GM19467 (cell line): ENCODE measurements around the gene OR2D2.
"Not testable (repeated sequence)": the region's sequence is repeated elsewhere in the genome, so short reads cannot be mapped to it uniquely, and the experiment has no call there.

Experiments used
- ATAC-seq: cut with Tn5 transposase; IDR thresholded peaks from one replicate; pipeline ENCODE4 v1.9.1; 2021; ENCODE audit warnings: mild to moderate bottlenecking, moderate library complexity; ENCODE audit not compliant: unreplicated experiment

OR2D2 gene

DNA sequence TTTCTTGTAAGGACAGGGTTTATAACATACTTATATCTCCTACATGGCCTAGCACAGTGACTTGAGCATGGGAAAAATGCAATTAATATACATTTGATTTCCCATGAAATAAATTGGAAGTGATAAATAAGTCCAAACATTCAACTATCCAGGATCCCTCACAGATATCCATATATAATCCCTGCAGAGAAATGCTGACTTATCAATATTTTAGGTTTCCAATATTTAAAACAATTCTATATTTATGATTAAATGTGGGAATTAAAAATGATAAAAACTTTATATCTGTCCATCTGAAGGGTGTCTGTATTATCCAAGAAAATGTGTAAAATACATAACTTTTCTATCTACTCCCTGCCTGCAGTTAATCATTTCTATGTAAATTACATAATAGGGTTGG lies 9.5 kb downstream of the OR2D2 start:
- ATAC-seq, result no peak

DNA sequence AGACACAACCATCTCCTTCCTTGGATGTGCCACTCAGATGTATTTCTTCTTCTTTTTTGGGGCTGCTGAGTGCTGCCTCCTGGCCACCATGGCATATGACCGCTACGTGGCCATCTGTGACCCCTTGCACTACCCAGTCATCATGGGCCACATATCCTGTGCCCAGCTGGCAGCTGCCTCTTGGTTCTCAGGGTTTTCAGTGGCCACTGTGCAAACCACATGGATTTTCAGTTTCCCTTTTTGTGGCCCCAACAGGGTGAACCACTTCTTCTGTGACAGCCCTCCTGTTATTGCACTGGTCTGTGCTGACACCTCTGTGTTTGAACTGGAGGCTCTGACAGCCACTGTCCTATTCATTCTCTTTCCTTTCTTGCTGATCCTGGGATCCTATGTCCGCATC lies 15.4 kb downstream of the OR2D2 start:
- no peak for ATAC-seq

DNA sequence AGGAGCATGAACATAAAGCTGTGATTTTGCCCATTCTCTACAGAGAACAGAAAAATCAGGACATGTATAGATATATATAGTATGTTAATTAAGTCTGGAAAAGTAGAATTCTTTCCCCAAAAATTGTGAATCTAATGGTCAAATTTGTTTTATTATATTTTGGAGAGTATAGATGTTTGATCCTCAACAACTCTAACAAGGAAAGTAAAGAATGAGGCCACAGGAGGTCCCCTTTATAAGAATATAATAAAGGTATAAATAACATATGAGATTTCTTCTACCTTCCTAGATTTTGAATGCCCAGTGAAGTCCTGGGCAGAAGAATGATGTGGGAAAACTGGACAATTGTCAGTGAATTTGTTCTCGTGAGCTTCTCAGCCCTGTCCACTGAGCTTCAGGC lies 16.0 kb downstream of the OR2D2 start, which contains the start of gene OR10A4:
TSS of gene OR10A4 (plus strand) at position 301 of the 400 bp plus-strand sequence. CDS start at position 324, 23 bp downstream.
- ATAC-seq, result no peak

DNA sequence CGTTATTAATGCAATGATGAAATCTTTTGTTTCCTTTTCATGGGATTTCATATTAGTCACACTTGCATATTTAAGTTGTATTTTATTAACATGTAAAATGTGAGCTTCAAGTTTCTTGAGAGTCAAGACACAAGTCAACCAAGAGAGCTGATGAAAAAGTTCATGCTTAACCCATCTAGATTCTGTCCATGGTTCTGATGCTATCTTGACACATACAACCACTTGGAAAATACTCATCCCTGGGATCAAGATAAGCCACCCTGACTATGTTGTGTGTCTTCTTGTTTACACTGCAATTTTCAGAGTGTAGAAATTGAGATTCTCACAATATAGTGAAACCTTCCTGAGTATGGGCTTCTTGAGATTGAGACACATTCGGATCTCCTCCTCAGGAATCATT lies 16.5 kb downstream of the OR2D2 start:
- no peak for ATAC-seq

DNA sequence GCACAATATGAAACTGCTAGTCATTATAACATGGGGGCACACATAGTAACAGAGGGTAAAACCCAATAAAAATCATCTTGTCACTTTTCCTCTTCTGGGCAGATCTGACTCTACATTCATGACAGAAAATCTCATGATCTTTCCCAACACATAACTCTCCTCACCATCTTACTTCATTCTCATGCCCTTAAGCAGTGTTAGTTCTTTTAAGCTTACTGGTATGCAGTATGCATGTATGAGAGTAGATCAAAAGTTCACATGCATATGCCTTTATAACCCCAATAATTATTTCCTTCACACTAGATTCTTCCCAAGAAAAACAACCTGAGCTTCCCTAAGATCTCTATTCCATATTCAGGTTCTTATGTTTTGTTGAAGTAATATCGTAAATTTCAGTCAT lies 21.0 kb downstream of the OR2D2 start:
- no peak for ATAC-seq

DNA sequence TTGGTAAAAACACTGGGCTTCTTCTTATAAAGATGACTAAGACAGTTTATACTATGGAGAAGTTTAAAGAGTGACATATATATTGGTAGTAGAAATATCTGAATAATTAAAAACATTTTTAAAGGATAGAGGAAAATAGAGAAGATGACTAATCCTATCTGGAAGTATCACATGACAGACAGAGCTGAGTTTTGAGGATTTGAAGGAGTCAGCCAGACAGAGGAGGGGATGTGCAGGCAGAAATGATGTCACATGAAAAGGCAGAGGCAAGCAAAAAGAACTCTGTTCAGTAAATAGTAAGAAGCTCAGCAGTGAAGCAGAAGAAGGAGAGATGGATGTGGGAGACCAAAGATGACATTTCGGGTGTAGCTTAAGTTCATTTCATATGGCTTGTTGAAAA lies 27.9 kb downstream of the OR2D2 start:
- ATAC-seq, result no peak

DNA sequence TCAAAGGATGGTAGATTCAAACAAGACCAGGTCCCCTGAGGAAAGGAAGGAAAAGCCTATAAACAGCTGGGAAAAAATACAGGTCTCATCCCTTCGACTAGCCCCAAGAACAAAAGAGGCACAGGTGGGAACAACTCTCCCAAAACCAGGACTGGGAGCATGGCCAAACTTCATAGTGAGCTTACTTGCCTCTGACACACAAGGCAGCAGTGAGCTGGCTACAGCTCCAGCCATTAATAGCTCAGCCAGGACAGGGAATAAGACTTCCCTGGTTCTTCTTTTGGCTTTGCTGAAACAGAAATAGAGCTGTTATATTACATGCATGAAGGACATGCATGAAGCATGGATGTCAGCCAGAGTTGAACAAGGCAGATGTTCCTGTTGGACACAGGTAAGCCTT lies 29.3 kb downstream of the OR2D2 start, which contains the start of gene OR10A2:
TSS of gene OR10A2 (plus strand) at position 97 of the 400 bp plus-strand sequence. CDS start 6,698 bp downstream, outside the sequence.
- no peak for ATAC-seq

DNA sequence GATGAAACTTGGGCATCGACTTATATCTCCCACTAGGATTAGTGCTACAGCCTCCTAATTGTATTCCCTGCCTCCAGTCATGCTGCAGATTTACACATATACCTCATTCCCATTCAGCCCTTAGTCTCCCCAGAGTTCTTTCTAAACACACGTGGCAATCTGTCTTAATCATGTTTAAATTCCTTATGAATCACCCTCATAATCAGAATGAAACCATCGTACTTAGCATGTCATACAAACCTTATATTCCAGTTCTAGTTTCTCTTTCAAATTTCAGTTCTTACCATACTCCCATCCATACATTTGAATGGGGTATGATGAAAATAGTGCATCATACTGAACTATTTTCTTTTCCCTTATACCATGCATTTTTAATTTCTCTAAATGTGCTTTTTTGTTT lies 35.4 kb downstream of the OR2D2 start:
- no peak for ATAC-seq

DNA sequence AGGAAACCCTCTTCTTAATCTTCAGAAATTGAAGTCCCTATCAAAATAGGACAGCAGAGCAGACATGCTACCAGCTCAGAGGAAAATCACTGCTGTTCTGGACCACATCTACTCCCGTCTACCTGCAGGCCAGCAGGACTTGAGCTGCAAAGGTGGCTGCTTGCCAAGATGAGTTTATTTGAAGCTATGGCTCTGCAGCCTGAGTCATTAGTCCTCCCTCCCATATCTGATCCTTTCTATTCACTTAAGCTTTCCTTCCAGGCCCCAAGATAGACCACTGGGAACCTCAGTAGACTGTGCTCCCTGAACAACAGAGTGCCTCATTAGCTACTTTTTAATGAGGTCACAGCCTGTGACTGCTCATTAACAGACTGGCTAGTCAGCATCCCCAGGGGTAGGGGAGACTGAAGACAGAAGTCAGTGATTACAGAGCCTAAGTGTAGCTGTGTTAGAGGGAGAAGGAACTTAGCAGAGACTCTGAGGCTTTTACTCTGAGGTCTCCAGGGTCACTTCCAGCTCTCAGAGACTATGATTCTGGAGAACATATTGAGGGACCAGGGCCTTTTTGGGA lies 36.2 kb downstream of the OR2D2 start:
- ATAC-seq, result no peak

DNA sequence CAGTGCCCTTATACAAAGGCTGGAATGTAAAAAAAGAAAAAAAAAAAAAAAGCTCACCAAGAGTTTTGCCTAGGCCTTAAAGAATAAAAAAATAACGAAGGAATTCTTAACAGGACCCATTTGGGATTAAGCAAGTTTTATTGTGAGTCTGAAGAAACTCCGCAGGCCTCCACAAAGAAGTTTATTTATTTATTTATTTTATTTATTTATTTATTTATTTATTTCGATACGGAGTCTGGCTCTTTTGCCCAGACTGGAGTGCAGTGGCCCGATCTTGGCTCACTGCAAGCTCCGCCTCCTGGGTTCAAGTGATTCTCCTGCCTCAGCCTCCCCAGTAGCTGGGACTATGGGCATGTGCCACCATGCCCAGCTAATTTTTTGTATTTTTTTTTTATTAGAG lies 37.5 kb downstream of the OR2D2 start:
- not testable (repeated sequence) for ATAC-seq

DNA sequence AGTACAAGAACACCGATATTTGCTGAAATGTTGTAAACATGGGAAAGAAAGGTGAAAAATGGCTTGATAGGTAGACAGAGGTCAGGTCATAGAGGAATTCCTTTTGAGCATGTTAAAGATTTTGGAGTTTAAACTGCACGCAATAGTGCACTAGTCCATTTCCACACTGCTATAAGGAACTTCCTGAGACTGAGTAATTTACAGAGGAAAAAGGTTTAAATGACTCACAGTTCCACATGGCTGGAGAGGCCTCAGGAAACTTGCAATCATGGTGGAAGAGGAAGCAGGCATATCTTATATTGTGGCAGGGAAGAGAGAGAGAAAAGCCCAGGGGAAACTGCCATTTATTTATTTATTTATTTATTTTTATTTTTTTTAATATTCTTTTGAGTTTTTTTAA lies 41.8 kb downstream of the OR2D2 start:
- ATAC-seq, result no peak

DNA sequence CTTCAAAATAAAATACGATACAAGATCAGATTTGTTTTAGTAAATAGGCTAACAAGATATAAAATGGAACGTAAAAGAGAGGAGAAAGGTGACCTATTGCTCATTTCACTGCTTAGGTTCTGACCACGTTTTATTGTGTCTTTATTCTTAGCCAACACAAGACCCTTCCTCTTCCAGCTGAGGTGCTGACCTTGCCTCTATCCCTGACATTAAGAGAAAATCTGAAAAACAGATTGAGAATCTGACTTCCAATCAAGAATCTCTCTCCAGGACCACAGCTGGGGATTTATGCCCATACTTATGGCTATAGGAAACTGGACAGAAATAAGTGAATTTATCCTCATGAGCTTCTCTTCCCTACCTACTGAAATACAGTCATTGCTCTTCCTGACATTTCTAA lies 46.9 kb downstream of the OR2D2 start, which contains the start of gene OR10A5:
TSS of gene OR10A5 (plus strand) at position 301 of the 400 bp plus-strand sequence. CDS start at position 301, 0 bp downstream.
- ATAC-seq, result no peak

DNA sequence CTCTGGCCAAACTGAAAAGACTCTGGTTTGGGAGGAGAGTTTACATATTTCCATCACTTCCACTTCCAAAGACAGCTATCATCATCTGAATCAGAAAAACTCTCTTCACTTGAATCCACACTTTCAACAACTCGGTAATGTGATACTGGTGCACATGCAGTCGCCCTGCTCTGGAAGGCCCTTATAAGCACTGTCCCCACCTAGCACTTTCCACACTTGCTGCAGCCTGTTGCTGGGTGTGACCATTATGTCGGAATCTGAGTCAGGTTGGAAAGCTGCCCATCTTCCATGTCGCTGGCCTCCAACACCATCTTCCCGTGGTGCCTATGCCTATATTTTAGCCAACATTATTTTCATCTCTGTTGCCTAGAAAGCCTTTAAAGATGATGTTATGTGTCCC lies 47.9 kb downstream of the OR2D2 start:
- ATAC-seq, result no peak

DNA sequence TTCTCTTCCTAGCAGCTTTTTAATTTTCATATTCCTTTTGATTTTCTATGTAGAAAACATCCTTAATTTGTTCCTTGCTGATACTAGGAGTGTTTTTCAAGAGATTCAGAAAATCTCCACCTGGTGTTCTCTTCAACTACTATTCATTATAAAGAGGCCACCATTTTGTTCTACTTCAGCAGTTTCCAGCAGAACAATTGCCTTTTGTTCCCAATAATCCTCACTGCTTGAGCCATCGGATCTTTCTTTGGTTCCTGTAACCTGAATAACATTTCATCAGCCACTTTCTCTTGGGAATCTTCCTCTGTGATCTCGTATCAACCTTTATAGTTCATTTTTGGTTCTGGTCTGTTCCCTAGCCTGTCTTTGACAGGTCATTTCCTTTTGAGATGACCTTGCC lies 48.6 kb downstream of the OR2D2 start:
- ATAC-seq, result no peak

DNA sequence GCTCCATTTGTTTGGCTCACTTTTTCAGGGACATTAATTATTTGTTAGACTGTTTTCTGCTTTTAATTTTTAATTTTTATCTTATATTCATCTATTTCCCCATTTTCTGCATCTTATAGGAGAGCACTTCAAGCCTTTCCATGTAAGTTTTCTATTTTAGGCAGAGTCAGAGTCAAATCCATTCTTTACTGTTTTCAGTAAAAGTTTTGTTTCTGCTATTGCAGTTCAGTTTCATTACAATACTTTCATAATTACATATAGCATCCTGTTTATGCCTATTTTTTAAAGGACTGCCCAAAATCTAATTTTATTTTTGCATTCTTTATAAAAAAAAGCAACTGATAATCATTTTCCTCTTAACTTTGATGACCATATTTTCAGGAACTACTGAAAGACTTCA lies 50.6 kb downstream of the OR2D2 start:
- no peak for ATAC-seq
